GM21423 (cell line): Measurements from ENCODE around the gene YWHAG.
"Not testable (repeated sequence)": the region's sequence is repeated elsewhere in the genome, so short reads cannot be mapped to it uniquely, and the experiment has no call there.

Experiments used
- ATAC-seq: cut with Tn5 transposase; IDR thresholded peaks from one replicate; pipeline ENCODE4 v1.9.1; 2021; ENCODE audit warnings: mild to moderate bottlenecking, moderate library complexity; ENCODE audit not compliant: unreplicated experiment

YWHAG gene

GRCh38 chr7:76358481-76359110, at the start of gene YWHAG:
YWHAG (minus strand) TSS chr7:76358991; CDS start chr7:76358808, 183 bp downstream.
- peak; percentile 71 for ATAC-seq

- no peak for ATAC-seq
Measured at GRCh38 chr7:76408121-76408560, 49.4 kb upstream of the YWHAG start.

- no peak for ATAC-seq
Measured at GRCh38 chr7:76407718-76408117, 48.9 kb upstream of the YWHAG start.

GRCh38 chr7:76405738-76406137, 46.9 kb upstream of the YWHAG start:
- ATAC-seq = no peak

GRCh38 chr7:76403780-76404494, 45.1 kb upstream of the YWHAG start:
- ATAC-seq = no peak

- not testable (repeated sequence) for ATAC-seq
Measured at GRCh38 chr7:76403097-76403496, 44.3 kb upstream of the YWHAG start.

- ATAC-seq = no peak
Measured at GRCh38 chr7:76400248-76400647, 41.5 kb upstream of the YWHAG start.

GRCh38 chr7:76397409-76398183, 38.8 kb upstream of the YWHAG start:
- no peak for ATAC-seq

- no peak for ATAC-seq
Measured at GRCh38 chr7:76396864-76397263, 38.1 kb upstream of the YWHAG start.

GRCh38 chr7:76395965-76396726, 37.4 kb upstream of the YWHAG start:
- no peak for ATAC-seq

GRCh38 chr7:76395605-76395964, 36.8 kb upstream of the YWHAG start:
- not testable (repeated sequence) for ATAC-seq

- ATAC-seq = no peak
Measured at GRCh38 chr7:76394957-76395356, 36.2 kb upstream of the YWHAG start.

GRCh38 chr7:76393116-76394031, 34.6 kb upstream of the YWHAG start:
- peak; percentile 81 for ATAC-seq

GRCh38 chr7:76392531-76393115, 33.8 kb upstream of the YWHAG start:
- no peak for ATAC-seq

- no peak for ATAC-seq
Measured at GRCh38 chr7:76390092-76390491, 31.3 kb upstream of the YWHAG start.

GRCh38 chr7:76387789-76388188, 29.0 kb upstream of the YWHAG start:
- not testable (repeated sequence) for ATAC-seq

GRCh38 chr7:76386691-76387260, 28.0 kb upstream of the YWHAG start:
- no peak for ATAC-seq

- no peak for ATAC-seq
Measured at GRCh38 chr7:76383089-76383944, 24.5 kb upstream of the YWHAG start.
